Choroid plexus epithelial cell (primary cell): ENCODE data around the gene XRCC4.

Experiments
- DNase-seq: peaks from one replicate; pipeline ENCODE4 v3.0.0-alpha.2; 2010; ENCODE audit warnings: low read depth
- H3K4me3 ChIP-seq: 2 replicates; pipeline ENCODE4 v1.5.1; 2011; ENCODE audit warnings: low read depth, mild to moderate bottlenecking, control low read depth, low read length, moderate library complexity
- CTCF ChIP-seq: conservative IDR thresholded peaks from 2 replicates; pipeline ENCODE4 v1.5.1; 2011; ENCODE audit warnings: low read depth, mild to moderate bottlenecking, control low read depth, inconsistent platforms, low read length, moderate library complexity

The XRCC4 gene

GRCh38 chr5:83142526-83142925, 65.2 kb downstream of the XRCC4 start:
- no peak for DNase-seq
- no peak overlapping the region for H3K4me3 ChIP-seq
- TF ChIP-seq CTCF, result no peak

GRCh38 chr5:83145241-83145640, 67.9 kb downstream of the XRCC4 start:
- no peak overlapping the region for H3K4me3 ChIP-seq
- TF ChIP-seq CTCF, result no peak
- peak; percentile 62 for DNase-seq

GRCh38 chr5:83145882-83146331, 68.6 kb downstream of the XRCC4 start:
- DNase-seq, result peak; percentile 33
- TF ChIP-seq CTCF, result no peak
- H3K4me3 ChIP-seq, result no peak overlapping the region

GRCh38 chr5:83146441-83146840, 69.1 kb downstream of the XRCC4 start:
- no peak for DNase-seq
- no peak overlapping the region for H3K4me3 ChIP-seq
- TF ChIP-seq CTCF, result no peak

- TF ChIP-seq CTCF, result no peak
- DNase-seq, result no peak
- H3K4me3 ChIP-seq, result no peak overlapping the region
These were observed 70.2 kb downstream of the XRCC4 start for GRCh38 chr5:83147593-83147992.

- H3K4me3 ChIP-seq, result no peak overlapping the region
- DNase-seq, result no peak
- TF ChIP-seq CTCF, result no peak
These were observed 71.0 kb downstream of the XRCC4 start for GRCh38 chr5:83148370-83148769.

- no peak for TF ChIP-seq CTCF
These were observed 72.3 kb downstream of the XRCC4 start for GRCh38 chr5:83149671-83150070.

More at GRCh38 chr5:83149671-83150070, 72.3 kb downstream of the XRCC4 start:
- peak; percentile 72 for DNase-seq
- no peak overlapping the region for H3K4me3 ChIP-seq
